DMS 273 treated with DMSO at 0.1 percent for 48 hours (cell line): ENCODE measurements around the gene DMXL2.
"Not testable (repeated sequence)": the region's sequence is repeated elsewhere in the genome, so short reads cannot be mapped to it uniquely, and the experiment has no call there.

Experiments
- DNase-seq: peaks from one replicate; lab custom pipeline; 2025; lab: John Stamatoyannopoulos, UW

DMXL2 gene

GRCh38 chr15:51576911-51577500 is 45.6 kb downstream of the DMXL2 start:
- DNase-seq = no peak

- no peak for DNase-seq
Measured at GRCh38 chr15:51576286-51576850, 46.2 kb downstream of the DMXL2 start.

- DNase-seq = no peak
Measured at GRCh38 chr15:51575775-51576174, 46.8 kb downstream of the DMXL2 start.

GRCh38 chr15:51573352-51573751 is 49.2 kb downstream of the DMXL2 start:
- not testable (repeated sequence) for DNase-seq

DNA sequence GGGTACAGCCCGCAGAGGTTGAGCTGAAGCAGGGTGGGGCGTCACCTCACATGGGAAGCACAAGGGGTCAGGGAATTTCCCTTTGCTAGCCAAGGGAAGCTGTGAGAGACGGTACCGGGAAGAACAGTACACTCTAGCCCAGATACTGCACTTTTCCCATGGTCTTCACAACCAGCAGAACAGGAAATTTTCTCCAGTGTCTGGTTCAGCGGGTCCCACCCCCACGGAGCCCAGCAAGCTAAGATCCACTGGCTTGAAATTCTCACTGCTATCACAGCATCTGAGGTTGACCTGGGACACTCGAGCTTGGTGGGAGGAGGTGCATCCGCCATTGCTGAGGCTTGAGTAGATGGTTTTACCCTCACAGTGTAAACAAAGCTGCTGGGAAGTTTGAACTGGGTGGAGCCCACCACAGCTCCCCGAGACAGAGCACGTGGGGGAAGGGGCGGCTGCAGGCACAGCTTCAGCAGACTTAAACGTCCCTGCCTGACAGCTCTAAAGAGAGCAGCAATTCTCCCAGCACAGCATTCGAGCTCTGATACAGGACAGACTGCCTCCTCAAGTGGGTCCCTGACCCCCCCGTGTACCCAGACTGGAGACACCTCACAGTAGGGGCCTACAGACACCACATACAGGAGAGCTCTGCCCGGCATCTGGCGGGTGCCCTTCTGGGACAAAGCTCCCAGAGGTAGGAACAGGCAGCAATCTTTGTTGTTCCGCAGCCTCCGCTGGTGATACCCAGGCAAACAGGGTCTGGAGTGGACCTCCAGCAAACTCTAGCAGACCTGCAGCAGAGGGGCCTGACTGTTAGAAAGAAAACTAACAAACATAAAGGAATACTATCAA is 53.4 kb downstream of the DMXL2 start:
- DNase-seq = not testable (repeated sequence)

GRCh38 chr15:51561271-51561670 is 61.3 kb downstream of the DMXL2 start:
- DNase-seq = no peak

GRCh38 chr15:51558876-51559275 is 63.7 kb downstream of the DMXL2 start:
- no peak for DNase-seq

DNA sequence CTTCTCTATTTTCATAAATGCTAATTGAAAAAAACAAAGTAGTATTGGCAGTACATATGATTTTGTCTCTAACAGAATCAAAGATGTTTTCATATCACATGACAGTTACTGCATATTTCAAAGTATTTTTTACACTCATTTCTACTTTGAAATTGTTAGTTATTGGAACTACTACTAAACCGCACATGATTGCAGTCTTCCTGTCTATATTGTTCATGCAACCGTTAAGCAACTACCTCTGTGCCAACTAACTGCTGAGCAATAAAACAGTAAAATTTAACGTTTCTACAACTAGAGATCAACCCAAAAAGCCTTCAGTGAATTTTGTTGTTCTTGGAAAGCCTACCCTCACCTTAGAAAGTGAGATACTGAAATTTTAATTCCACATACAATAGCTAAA is 64.2 kb downstream of the DMXL2 start:
- DNase-seq = no peak

DNA sequence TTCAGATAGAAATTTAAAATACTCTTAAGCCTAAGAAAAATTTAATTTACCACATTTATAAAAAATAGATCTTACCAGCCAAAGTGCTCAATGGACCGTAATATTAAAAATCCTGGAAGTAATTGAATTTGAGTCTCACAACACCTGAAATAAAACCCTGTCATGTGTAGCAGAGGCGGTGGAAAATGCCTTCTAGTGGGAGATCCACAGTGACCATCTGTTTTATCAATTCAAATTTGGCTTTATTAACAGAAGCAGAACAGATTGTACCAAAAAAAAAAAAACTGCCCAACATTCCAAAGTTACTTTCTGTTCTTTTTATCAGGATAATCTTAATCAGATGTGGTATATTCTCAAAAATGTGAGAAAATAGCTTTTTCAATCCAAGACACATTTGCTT is 71.7 kb downstream of the DMXL2 start:
- no peak for DNase-seq

DNA sequence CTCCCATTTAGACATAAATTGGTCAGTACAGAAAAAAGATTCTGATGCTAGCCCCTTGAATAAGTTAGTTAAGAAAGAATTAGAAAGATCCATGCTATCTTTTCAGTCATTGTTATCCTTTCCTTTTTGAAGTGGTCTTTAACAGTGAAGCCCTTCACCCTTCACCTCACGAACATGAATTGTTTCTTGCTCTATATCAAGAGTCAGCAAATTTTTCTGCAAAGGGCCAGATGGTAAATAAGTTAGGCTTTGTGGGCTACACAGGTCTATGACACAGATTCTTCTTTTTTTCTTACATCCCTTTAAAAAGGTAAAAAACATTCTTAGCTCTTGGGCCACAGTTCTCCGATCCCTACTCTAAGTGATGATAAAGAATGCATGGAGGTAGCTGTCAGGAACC is 74.9 kb downstream of the DMXL2 start:
- no peak for DNase-seq

DNA sequence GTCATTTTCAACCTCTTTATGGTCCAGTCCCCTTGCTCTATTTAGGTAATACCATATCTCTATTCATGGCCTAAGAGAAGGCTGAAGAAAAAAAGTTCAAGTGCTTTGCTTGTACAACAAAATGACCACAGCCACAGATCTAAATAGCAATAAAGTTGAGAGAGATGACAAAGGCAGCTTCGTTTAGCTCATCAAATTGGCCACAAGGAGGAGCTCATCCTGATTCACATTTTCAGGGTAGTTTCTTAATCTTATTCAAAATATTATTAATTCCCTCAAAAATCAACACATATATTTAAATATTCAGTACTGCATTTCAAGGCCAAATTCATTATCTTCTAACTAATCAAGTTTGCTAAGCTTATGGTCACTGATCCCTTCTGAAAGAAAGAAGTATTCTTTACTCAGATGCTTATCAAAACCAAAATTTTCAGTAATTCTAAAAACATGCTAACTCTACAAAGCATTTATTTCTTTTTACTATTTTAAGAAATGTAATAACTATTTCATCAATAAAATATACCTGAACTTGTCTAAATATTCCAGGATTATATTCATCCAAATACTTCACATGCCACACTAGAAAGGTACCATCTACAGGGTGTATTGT is 85.5 kb downstream of the DMXL2 start:
- DNase-seq = no peak

DNA sequence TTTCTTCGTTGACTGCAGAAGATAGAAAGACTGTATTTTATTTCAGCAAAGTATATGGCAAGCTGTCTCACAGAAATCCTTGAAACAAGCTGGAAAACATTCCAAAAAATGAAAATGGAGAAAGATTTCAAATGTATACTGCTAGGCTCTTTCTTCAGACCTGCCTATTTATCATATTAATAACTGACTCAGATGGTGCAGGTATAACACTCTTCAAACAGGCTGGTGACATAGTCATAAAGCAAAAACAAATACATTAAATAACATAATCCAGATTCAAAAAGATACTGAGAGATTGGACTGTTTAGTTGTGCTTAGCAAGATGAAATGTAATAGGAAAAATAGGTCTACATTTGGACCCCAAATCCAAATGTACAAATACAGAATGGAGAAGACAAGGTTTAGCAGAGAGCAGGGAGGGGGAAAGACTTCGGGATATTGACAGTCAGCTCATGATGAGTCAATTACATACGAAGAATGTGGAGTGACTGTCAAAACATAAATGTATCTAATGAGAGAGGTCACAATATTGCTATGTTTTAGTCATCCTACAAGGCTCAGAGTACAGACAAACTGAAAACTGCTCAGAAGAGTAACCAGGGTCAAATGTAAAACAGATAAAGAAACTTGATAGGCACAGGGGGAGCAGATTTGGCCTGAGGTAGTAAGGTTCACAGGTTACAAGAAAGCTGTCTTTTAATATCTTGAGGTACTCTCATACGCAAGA is 88.7 kb downstream of the DMXL2 start:
- DNase-seq = no peak

GRCh38 chr15:51526955-51527354 is 95.6 kb downstream of the DMXL2 start:
- DNase-seq = no peak

DNA sequence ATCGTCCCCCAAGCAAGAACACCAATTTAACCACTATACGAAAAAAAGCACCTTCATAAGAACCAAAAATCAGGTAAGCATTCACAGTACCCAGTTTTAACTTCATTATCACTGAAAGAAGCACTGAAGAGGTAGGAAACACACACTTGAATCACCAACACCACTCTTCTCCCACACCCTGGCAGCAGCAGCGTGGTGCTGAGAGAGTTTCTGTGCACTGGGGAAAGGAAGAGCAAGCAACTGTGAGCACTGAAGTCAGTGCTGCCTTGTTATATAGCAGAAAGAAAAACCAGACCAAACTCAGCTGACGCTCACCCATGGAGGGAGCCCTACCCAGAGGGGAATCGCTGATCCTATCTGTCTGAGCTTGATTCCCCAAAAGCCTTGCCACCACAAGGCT is 98.2 kb downstream of the DMXL2 start:
- DNase-seq = no peak

DNA sequence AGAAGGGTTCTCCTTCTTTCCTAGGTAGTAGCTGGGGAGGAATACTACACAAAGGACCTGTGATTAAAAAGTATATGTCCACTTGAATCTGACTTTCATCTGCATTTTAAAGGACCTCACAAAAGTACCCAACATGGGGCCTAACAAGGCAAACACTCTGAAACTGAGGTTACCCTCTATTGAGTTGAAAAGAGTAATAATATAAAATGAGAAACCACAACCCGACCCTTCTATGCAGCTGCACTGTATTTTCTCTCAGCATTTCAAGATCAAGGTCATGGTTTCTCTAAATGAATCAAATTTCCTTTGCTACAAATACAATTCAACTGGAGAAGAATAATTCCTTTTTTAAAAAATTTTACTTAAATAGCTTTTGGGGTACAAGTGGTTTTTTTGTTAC is 106.3 kb downstream of the DMXL2 start:
- no peak for DNase-seq

- DNase-seq = no peak
Measured at GRCh38 chr15:51505251-51505650, 117.3 kb downstream of the DMXL2 start.

GRCh38 chr15:51503003-51503402 is 119.6 kb downstream of the DMXL2 start:
- DNase-seq = no peak

DNA sequence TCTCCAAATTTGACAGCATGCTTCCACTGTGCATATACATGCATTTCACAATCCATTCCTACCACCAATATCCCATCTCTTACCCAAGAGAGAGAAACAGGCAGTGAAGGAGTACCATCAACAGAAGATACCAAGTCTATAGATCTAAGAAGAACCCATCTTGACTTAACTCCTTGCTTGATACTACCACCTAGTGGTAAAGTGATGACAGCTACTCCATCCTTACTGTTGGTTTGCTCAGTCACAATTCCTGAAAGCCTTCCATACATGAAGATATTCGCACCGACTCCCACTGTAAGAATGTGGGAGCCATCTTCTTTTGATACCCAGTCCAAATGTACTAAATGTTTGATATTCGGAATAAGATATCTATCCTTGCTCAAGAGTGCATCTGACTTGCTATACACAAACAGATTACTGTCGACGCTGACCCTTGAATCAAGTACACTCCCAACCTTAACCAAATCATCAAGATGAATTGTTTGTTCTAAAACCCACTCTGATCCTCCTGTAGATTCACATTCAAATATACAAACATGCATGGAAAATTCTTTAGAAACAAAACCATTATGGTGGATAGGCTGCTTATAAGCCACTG is 123.1 kb downstream of the DMXL2 start:
- DNase-seq = no peak

DNA sequence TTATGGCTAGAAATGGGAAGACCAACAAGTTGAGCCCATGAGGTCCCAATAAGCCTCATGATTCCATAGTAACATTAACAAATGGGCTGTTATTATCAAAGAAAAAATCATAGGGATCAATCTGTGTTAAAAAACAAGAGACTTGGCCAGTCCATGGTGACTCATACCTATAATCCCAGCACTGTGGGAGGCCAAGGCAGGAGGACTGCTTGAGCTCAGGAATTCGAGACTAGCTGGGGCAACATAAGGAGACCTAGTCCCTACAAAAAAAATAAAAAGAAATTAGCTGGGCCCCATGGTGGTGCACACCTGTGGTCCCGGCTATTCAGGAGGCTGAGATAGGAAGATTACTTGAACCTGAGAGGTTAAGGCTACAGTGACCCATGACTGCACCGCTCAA is 124.8 kb downstream of the DMXL2 start:
- DNase-seq = no peak

GRCh38 chr15:51496246-51496645 is 126.3 kb downstream of the DMXL2 start:
- no peak for DNase-seq

DNA sequence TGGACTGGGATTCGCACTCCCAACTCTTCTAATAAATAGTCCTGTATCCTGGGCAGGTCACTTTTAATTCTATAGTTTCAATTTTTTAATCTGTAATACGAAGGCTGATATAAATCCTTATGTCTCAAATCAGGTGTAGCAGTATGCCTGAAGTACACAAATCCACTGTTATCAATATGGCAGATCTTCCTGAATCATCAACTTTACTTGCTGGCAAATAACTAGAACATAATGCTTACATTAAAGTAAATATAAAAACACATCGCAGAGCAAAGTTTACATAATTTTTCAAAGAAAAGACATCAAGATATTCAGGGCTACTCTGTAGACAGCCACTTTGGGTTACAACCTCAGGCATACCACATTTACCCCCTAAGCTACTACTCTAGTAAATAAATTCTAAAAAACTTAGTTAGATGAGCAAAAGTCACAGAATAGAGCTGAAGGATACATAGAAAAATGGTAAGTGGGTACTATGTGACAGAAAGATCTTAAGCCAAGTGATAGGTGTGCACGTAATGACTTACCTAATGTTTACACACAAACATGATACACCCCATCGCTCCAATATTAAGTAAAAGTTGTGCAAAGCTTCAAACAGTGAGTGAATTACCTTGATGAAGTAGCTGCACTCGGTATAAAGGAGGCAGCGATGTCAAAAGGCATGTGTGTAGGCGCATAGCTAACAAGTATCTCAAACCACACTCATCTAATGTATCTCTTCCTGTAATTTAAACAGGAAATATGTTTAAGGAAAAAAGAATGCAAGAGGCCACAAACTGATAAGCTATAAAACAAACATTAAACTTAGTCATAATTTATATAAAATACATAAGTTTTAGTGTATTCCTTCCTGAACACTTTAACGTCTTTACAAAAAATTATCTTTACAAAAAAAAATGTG is 127.9 kb downstream of the DMXL2 start:
- DNase-seq = no peak
